GM21576 (cell line): ENCODE results near the gene UBA3.

Source experiments
- ATAC-seq: cut with Tn5 transposase; IDR thresholded peaks from one replicate; pipeline ENCODE4 v1.9.1; 2021; ENCODE audit warnings: mild to moderate bottlenecking, moderate library complexity; ENCODE audit not compliant: unreplicated experiment

Gene UBA3

GRCh38 chr3:69080233-69080920, at the start of gene UBA3:
Gene UBA3, minus strand, starts transcription at chr3:69080365. Its CDS starts 12 bp downstream, at chr3:69080353.
- peak; percentile 43 for ATAC-seq

GRCh38 chr3:69129531-69129930, 49.4 kb upstream of the UBA3 start:
- no peak for ATAC-seq

- ATAC-seq = no peak
Observed at GRCh38 chr3:69128509-69128908, 48.3 kb upstream of the UBA3 start.

GRCh38 chr3:69126999-69127398, 46.8 kb upstream of the UBA3 start:
- no peak for ATAC-seq

- no peak for ATAC-seq
Observed at GRCh38 chr3:69126216-69126615, 46.1 kb upstream of the UBA3 start.

- no peak for ATAC-seq
Observed at GRCh38 chr3:69122403-69122802, 42.2 kb upstream of the UBA3 start, which contains the start of gene LMOD3. Gene LMOD3, minus strand, starts transcription at chr3:69122595. Its CDS starts 209 bp downstream, at chr3:69122386.

- ATAC-seq = no peak
Observed at GRCh38 chr3:69121950-69122349, 41.8 kb upstream of the UBA3 start.

GRCh38 chr3:69121513-69121912, 41.3 kb upstream of the UBA3 start:
- no peak for ATAC-seq

- ATAC-seq = peak; percentile 85
Observed at GRCh38 chr3:69120879-69121464, 40.8 kb upstream of the UBA3 start.

- ATAC-seq = no peak
Observed at GRCh38 chr3:69119681-69120080, 39.5 kb upstream of the UBA3 start.

- ATAC-seq = no peak
Observed at GRCh38 chr3:69119138-69119537, 39.0 kb upstream of the UBA3 start.

- no peak for ATAC-seq
Observed at GRCh38 chr3:69118555-69118954, 38.4 kb upstream of the UBA3 start.

- no peak for ATAC-seq
Observed at GRCh38 chr3:69116897-69117296, 36.7 kb upstream of the UBA3 start.

- no peak for ATAC-seq
Observed at GRCh38 chr3:69116162-69116561, 36.0 kb upstream of the UBA3 start.

- ATAC-seq = no peak
Observed at GRCh38 chr3:69115731-69116130, 35.6 kb upstream of the UBA3 start.

GRCh38 chr3:69113536-69113935, 33.4 kb upstream of the UBA3 start:
- no peak for ATAC-seq

GRCh38 chr3:69110941-69111546, 30.9 kb upstream of the UBA3 start:
- ATAC-seq = no peak

GRCh38 chr3:69108811-69109210, 28.6 kb upstream of the UBA3 start:
- ATAC-seq = no peak

GRCh38 chr3:69107841-69108240, 27.7 kb upstream of the UBA3 start:
- no peak for ATAC-seq

GRCh38 chr3:69105320-69105719, 25.2 kb upstream of the UBA3 start:
- no peak for ATAC-seq

- ATAC-seq = no peak
Observed at GRCh38 chr3:69104586-69104985, 24.4 kb upstream of the UBA3 start.

GRCh38 chr3:69103123-69103522, 23.0 kb upstream of the UBA3 start:
- ATAC-seq = no peak
